AG04449 (cell line): Measurements from ENCODE around the gene ANXA6.

Experiments
- CTCF ChIA-PET: fragments of 350-600 bp; formaldehyde crosslinking; extraction: SDS; loops from one replicate; lab custom pipeline; 2021; ENCODE audit warnings: antibody characterized with exemption; lab: Yijun Ruan, JAX
- POLR2A ChIA-PET: fragments of 400-600, 350-600 bp; formaldehyde crosslinking; extraction: SDS; loops from one replicate; lab custom pipeline; 2020; ENCODE audit warnings: antibody characterized with exemption, inconsistent platforms; lab: Yijun Ruan, JAX
- DNase-seq: peaks from one replicate; pipeline ENCODE4 v3.0.0-alpha.2; 2010; ENCODE audit warnings: low read depth, low spot score
- H3K4me3 ChIP-seq: 2 replicates; pipeline ENCODE4 v1.5.1; 2011; ENCODE audit warnings: low read depth, mild to moderate bottlenecking, control low read depth, low read length
- CTCF ChIP-seq: IDR thresholded peaks from one replicate; pipeline ENCODE4 v1.5.1; 2011; ENCODE audit warnings: mild to moderate bottlenecking, moderate library complexity, low read length, control low read depth, inconsistent platforms; ENCODE audit not compliant: insufficient read depth; ENCODE audit errors: missing control alignments

ANXA6 gene

GRCh38 chr5:151086905-151087360, 70.6 kb downstream of the ANXA6 start:
- ChIA-PET POLR2A (interaction anchor here (0.6 kb wide), 1 partner anchor 46 kb away, joined by 3 read pairs; no protein-coding TSS in a partner anchor), CTCF (interaction anchor here (0.7 to 2.1 kb wide), 3 partner anchors 29 to 78 kb away, joined by 3 to 4 read pairs (median 3); no protein-coding TSS in a partner anchor)
- no peak for DNase-seq
- TF ChIP-seq CTCF = no peak
- H3K4me3 ChIP-seq = no peak overlapping the region

GRCh38 chr5:151086192-151086869, 71.2 kb downstream of the ANXA6 start:
- POLR2A ChIA-PET = interaction anchor here (0.6 kb wide), 1 partner anchor 46 kb away, joined by 3 read pairs; no protein-coding TSS in a partner anchor
- no peak for TF ChIP-seq CTCF
- CTCF ChIA-PET = interaction anchor here (0.7 to 2.1 kb wide), 4 partner anchors 29 to 79 kb away, joined by 3 to 11 read pairs (median 4); no protein-coding TSS in a partner anchor
- H3K4me3 ChIP-seq = no peak overlapping the region
- no peak for DNase-seq

GRCh38 chr5:151085517-151086041, 72.0 kb downstream of the ANXA6 start:
- TF ChIP-seq CTCF = no peak

GRCh38 chr5:151084363-151084762, 73.2 kb downstream of the ANXA6 start:
- TF ChIP-seq CTCF = no peak
- no peak overlapping the region for H3K4me3 ChIP-seq
- DNase-seq = no peak
- CTCF ChIA-PET = interaction anchor here (1.4 to 6.1 kb wide), 3 partner anchors 9 to 33 kb away, joined by 4 to 36 read pairs (median 11); no protein-coding TSS in a partner anchor
- POLR2A ChIA-PET = no interaction called here

More at GRCh38 chr5:151085517-151086041, 72.0 kb downstream of the ANXA6 start:
- no peak overlapping the region for H3K4me3 ChIP-seq
- ChIA-PET POLR2A (no interaction called here), CTCF (interaction anchor here (2.1 kb wide), 2 partner anchors 34 to 80 kb away, joined by 4 to 11 read pairs; no protein-coding TSS in a partner anchor)
- no peak for DNase-seq

- no peak overlapping the region for H3K4me3 ChIP-seq
- TF ChIP-seq CTCF = no peak
- CTCF ChIA-PET = interaction anchor here (1.1 to 6.1 kb wide), 4 partner anchors 10 to 32 kb away, joined by 3 to 36 read pairs (median 4); no protein-coding TSS in a partner anchor
- POLR2A ChIA-PET = interaction anchor here (1.1 kb wide), 1 partner anchor 9 kb away, joined by 3 read pairs; no protein-coding TSS in a partner anchor
- no peak for DNase-seq
Measured at GRCh38 chr5:151083081-151083676, 74.4 kb downstream of the ANXA6 start.
